GM18507 (cell line): ENCODE measurements around the gene MYL12A.
"Not testable (repeated sequence)": the region's sequence is repeated elsewhere in the genome, so short reads cannot be mapped to it uniquely, and the experiment has no call there.

Experiments
- DNase-seq: peaks from one replicate; pipeline ENCODE4 v3.0.0; 2011; ENCODE audit warnings: low read depth; ENCODE audit not compliant: insufficient read length; ENCODE audit errors: extremely low spot score
- FAIRE-seq: peaks from 2 replicates; lab custom pipeline; 2011; peaks lifted over from hg19 to GRCh38; lab: Jason Lieb, UNC

MYL12A gene

DNA sequence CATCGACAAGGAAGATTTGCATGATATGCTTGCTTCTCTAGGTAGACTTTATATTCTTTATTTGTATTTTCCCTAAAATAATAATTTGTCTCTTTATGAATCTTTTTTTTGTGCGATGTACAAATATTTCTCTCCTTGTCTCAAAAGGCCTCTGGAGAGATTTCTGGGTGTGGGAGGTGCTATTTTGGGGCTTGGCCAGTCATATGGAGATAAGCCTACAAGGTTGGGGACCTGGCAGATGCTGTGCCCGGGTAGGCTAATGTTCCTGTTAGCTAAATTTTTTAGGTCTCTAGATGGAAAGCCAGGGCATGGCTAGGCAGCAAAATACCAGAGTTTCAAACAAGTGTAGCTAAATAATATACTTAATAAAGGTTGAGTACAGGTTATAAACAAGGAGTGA is 25.4 kb downstream of the MYL12A start:
- DNase-seq: no peak
- FAIRE-seq: no peak

GRCh38 chr18:3277643-3278213 is 30.1 kb downstream of the MYL12A start:
- not testable (repeated sequence) for DNase-seq
- FAIRE-seq: peak; percentile 55

GRCh38 chr18:3279201-3280185 is 31.9 kb downstream of the MYL12A start:
- DNase-seq (no peak), FAIRE-seq (no peak)

DNA sequence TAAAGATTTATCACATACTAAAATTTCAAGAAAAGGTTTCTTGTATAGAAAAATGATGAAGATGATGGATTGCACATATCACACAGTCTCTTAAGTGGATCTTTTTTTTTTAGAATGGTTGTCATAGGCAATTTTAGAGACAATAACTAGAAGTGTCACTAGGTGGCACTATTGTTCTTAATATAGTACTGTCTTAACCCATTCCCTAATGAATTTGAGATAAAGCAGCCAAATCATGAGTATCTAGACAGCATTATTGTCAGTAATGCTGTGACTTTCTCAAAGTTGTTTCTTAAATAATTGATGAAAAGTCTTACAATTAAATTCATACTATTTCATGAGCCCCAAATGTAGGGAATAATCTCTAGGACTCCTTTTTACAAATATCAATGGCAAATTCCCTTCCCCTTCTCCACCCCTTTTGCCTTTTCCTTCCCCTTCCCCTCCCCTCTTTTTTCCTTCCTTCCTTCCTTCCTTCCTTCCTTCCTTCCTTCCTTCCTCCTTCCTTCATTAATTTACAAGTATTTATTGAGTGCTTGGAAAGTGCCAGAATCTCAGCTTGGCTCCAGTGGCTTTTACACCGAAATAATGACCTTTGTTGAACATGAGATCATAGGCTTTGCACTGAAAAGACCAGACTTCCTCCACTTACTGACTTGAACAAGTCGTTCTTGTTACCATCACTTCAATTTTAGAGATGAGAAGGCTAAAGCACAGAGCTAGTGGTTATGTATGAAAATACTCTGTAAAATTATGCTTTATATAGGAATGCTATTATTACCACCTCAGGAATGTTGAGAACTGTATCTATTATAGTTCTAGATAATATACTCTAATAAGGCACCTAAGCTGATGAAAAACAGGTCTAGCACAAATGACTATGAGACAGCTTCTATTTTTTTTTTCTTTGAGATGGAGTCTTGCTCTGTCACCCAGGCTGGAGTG is 34.1 kb downstream of the MYL12A start:
- DNase-seq (peak; percentile 35), FAIRE-seq (peak; percentile 63)

GRCh38 chr18:3283253-3283863 is 35.8 kb downstream of the MYL12A start:
- no peak for FAIRE-seq

DNA sequence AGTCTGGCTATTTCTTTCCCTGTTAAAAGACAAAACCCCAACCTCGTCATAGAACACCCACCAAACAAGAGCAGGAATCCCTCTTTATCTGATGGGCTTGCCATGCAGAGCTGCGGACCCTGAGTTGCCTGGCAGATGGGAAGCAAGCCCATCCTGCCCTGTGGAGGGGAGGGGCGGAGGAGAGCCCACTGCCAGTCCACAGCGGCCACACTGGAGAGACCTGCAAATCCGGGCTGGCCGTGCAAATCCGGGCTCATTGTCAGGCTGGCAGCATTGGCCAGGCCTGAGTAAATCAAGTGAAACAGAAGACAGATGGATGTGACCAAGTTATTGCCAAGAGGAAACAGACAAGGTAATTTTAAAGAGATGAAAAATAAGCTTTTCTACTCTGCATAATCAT is 36.3 kb downstream of the MYL12A start:
- FAIRE-seq (no peak), DNase-seq (no peak)

More at GRCh38 chr18:3283253-3283863, 35.8 kb downstream of the MYL12A start:
- no peak for DNase-seq

- no peak for DNase-seq
- FAIRE-seq: no peak
Measured at GRCh38 chr18:3284501-3284900, 36.9 kb downstream of the MYL12A start.

DNA sequence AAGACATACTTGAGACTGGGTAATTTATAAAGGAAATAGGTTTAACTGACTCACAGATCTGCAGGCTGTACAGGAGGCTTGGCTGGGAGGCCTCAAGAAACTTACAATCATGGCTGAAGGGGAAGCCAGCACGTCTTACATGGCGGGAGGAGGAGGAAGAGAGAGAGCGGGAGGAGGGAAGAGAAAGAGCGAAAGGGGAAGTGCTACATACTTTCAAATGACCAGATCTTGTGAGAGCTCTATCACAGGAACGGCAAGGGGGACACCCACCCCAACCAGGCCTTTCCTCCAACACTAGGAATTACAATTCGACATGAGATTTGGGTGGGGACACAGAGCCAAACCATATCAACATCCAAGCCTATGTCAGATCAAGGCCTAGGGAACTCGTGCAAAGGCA is 38.6 kb downstream of the MYL12A start:
- no peak for FAIRE-seq
- no peak for DNase-seq

DNA sequence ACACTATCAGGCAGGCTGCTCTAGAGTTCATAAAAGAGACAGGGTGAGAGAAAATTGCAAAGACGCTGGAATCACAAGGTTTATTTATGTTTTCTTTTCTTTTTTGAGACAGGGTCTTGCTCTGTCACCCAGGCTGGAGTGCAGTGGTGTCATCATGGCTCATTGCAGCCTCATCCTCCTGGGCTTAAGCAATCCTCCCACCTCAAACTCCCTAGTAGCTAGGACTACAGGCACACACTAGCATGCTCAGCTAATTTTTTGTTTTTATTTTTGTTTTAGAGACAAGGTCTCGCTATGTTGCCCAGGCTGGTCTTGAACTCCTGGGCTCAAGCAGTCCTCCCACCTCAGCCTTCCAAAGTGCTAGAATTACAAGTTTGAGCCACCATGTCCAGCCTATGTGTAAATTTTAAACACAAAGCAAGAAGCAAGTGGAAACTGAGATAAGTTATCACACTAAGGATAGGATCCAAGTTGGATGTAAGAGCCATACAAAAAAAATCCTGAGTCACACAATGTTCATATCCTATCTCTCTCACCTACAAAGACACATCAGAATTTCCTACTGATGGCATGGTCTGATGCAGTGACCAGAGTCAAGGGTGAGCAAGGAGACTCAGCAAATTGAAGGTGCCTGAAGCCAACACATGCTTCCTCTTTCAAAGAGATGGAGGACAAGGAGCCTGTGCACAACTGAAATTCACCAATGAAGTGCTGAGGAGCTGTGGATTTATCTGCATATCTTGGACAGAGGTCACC is 45.8 kb downstream of the MYL12A start:
- DNase-seq (no peak), FAIRE-seq (no peak)

DNA sequence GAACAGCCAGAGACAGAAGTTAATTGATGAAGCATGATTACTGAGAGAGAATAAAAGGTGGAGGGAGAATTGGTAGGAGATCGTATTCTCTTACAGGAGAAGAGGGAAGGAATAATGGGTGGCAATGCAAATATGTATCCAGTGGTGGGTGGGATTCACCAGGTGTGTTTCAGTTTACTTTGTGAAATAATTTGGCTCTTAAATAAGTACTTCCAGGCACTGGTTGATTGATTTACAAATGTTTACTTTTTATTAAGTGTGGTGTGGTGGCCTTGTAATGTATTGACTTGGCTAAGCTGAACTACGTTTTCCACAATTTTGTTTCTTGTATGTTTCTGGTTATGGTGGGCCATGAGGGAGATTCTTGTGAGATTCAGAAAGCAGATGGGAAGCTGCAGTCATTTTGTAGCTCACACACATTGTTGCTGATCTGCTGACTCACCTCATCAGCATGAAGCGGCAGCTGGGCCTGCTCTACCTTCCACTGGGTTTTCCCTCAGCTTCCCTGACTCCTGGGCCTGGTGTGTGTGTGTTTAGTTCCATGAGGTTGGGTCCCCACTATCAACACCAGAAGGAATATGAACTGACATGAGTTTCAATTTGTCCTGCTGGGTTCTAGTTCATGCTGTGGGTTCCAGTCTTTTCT is 47.0 kb downstream of the MYL12A start:
- no peak for FAIRE-seq

GRCh38 chr18:3297025-3297984 is 49.7 kb downstream of the MYL12A start:
- peak; percentile 89 for FAIRE-seq
- peak; percentile 45 for DNase-seq

More for the DNA sequence above, 47.0 kb downstream of the MYL12A start:
- DNase-seq: no peak

- no peak for FAIRE-seq
- DNase-seq: no peak
Measured at GRCh38 chr18:3304832-3305231, 57.2 kb downstream of the MYL12A start.

GRCh38 chr18:3305354-3305762 is 57.8 kb downstream of the MYL12A start:
- no peak for FAIRE-seq
- DNase-seq: no peak
